ENCODE results near the gene COL5A1. TPM values are rescaled to one million over a fixed set of nuclear protein-coding genes. Genes with fewer than 3 reads are reported as not detected.

The COL5A1 gene
- total RNA-seq = 222 and 254 TPM in 2 replicates

GRCh38 chr9:134641173-134641989 is at the start of gene COL5A1:
Gene COL5A1 (plus strand): TSS chr9:134641803. CDS start chr9:134642188, 385 bp downstream.

GRCh38 chr9:134880484-134881312 is 239.1 kb downstream of the COL5A1 start, which contains the start of gene FCN2:
Gene FCN2 (plus strand): TSS chr9:134880810. CDS start chr9:134880822, 12 bp downstream.

Other genes with a start within 250 kb of the COL5A1 start
- 0.28 TPM in 1 of 2 replicates, not detected in the other for gene FCN2, start 239.0 kb downstream of the COL5A1 start, total RNA-seq

All from regular cardiac myocyte (primary cell).